ENCODE results near the gene CCDC154.
"Not testable (repeated sequence)": the region's sequence is repeated elsewhere in the genome, so short reads cannot be mapped to it uniquely, and the experiment has no call there.

CCDC154 gene

DNA sequence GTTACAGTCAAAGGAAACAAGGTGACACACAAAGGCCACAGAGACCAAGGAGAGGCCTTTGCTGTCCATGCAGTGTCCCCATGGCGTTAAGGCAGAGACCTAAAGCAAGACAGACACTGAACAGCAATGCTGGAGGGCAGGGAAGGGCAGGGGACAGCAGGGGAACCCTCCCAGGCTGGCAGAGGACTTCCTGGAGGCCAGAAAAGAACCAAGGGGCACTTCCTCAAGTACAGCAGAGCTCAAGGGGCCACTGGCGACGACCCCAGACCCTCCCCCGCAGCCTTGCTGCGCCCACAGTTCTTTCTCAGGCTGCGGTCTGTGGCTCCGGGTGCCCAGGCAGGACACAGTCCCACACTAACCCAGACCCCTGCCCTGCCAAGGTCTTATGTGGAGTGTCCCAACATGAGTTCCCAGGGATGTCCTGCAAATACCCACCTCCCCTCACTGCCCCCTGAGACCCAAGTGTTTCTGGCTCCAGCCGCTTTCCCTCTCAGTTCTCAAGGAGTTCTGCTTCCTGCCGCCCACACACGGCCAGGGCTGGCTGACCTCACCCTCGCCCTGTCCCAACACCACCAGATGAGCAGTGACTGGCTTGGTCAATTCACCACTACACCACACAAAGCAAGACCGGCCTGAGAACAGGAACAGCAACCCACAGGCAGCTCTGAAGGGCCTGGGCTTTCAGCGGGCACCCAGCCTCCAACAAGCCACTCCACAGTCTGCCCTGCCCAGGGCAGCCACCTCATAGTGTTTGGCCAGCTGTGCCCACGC is 26.3 kb upstream of the CCDC154 start:
- H3K27ac ChIP-seq, result peak overlapping the region; percentile 86
- no peaks in the 10 kb centered on the region for H3K9me3 ChIP-seq
- TF ChIP-seq, protein P1, sequence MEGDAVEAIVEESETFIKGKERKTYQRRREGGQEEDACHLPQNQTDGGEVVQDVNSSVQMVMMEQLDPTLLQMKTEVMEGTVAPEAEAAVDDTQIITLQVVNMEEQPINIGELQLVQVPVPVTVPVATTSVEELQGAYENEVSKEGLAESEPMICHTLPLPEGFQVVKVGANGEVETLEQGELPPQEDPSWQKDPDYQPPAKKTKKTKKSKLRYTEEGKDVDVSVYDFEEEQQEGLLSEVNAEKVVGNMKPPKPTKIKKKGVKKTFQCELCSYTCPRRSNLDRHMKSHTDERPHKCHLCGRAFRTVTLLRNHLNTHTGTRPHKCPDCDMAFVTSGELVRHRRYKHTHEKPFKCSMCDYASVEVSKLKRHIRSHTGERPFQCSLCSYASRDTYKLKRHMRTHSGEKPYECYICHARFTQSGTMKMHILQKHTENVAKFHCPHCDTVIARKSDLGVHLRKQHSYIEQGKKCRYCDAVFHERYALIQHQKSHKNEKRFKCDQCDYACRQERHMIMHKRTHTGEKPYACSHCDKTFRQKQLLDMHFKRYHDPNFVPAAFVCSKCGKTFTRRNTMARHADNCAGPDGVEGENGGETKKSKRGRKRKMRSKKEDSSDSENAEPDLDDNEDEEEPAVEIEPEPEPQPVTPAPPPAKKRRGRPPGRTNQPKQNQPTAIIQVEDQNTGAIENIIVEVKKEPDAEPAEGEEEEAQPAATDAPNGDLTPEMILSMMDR (IDR thresholded peaks at IDR 0.05), result no peak
- H3K36me3 ChIP-seq, result no peaks in the 10 kb centered on the region
- peaks cover 49 to 56% of the 10 kb centered on the region in 2 experiments for H3K4me1 ChIP-seq (ENCODE audit: control insufficient read depth in 1 of 2, insufficient read depth in 1 of 2, low read depth in 1 of 2, low read length in 1 of 2)
- peak overlapping the region; percentile 62 to 65 for H3K4me3 ChIP-seq (ENCODE audit: low read depth in 1 of 2, low read length in 1 of 2)
- no peaks in the 10 kb centered on the region for H3K27me3 ChIP-seq

DNA sequence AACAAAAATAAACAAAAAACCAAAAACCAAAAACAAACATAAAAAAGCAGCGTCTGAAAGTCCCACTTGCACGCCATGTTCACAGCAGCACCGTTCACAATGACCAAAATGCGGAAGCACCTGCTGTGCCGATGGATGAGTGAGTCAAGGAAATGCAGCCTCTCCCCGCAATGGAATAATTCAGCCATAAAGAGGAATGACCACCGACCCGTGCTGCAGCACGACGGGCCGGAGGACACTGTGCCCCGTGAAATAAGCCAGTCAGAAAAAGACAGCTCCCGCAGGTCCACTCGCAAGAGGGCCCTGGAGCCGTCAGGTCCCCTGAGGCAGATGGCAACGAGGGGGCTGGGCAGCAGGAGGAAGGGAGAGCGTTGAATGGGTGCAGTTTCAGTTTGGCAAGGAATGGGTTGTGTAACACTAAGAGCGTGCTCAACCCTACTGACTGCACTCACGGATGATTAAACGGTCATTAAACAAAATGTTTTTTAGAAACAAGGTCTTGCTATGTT is 25.4 kb upstream of the CCDC154 start:
- H3K4me3 ChIP-seq (ENCODE audit: low read depth in 1 of 2, low read length in 1 of 2), result peak overlapping the region; percentile 62 to 65
- peaks cover 44 to 52% of the 10 kb centered on the region in 2 experiments for H3K4me1 ChIP-seq (ENCODE audit: control insufficient read depth in 1 of 2, insufficient read depth in 1 of 2, low read depth in 1 of 2, low read length in 1 of 2)
- H3K27ac ChIP-seq, result peak overlapping the region; percentile 86
- TF ChIP-seq, protein P1 (IDR thresholded peaks at IDR 0.05), result no peak
- no peaks in the 10 kb centered on the region for H3K9me3 ChIP-seq
- no peaks in the 10 kb centered on the region for H3K27me3 ChIP-seq
- H3K36me3 ChIP-seq, result peaks cover 5% of the 10 kb centered on the region

DNA sequence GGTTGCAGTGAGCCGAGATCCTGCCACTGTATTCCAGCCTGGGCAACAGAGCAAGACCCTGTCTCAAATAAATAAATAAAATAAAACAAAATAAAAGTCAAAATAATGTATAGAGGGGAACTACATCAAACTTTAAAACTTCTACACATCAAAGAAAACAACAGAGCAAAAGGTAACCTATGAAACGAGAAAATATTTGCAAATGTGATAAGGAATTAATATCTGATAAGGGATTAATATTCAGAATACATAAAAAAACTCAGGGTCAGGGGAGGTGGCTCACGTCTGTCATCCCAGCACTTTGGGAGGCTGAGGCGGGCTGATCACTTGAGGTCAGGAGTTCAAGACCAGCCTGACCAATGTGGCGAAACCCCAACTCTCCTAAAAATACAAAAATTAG is 24.8 kb upstream of the CCDC154 start:
- Histone ChIP-seq H3K4me1 (ENCODE audit: control insufficient read depth in 1 of 2, insufficient read depth in 1 of 2, low read depth in 1 of 2, low read length in 1 of 2) (peaks cover 40 to 47% of the 10 kb centered on the region in 2 experiments), H3K4me3 (ENCODE audit: low read depth in 1 of 2, low read length in 1 of 2) (peak overlapping the region; percentile 62 to 65), H3K27ac (peak overlapping the region; percentile 86), H3K36me3 (peaks cover 11% of the 10 kb centered on the region)
- H3K9me3 ChIP-seq, H3K27me3 ChIP-seq: not testable (repeated sequence)

DNA sequence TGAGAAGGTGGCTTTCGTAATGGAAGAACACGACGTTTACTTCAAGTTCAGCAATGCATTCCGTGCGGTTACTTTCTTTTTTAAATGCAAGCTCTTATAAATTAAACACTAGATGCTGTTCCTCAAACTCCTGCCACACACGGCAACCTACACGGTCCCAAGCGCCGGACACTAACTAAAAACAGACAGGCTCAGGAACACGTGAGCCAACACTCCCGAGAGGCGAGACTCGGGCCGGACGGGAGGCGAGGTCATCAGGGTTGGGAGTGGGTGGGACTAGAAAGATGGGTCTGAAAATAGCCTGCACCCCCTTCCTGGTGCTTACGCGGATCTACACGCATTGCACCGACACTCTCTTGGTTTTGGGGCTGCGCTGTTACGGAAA is 24.1 kb upstream of the CCDC154 start:
- Histone ChIP-seq H3K36me3 (peaks cover 12% of the 10 kb centered on the region), H3K4me3 (ENCODE audit: low read depth in 1 of 2, low read length in 1 of 2) (no peak overlapping the region), H3K27me3 (no peaks in the 10 kb centered on the region), H3K4me1 (ENCODE audit: control insufficient read depth in 1 of 2, insufficient read depth in 1 of 2, low read depth in 1 of 2, low read length in 1 of 2) (peaks cover 33 to 40% of the 10 kb centered on the region in 2 experiments), H3K27ac (no peak overlapping the region), H3K9me3 (no peaks in the 10 kb centered on the region)
- TF ChIP-seq, protein P1 (IDR thresholded peaks at IDR 0.05), result no peak

DNA sequence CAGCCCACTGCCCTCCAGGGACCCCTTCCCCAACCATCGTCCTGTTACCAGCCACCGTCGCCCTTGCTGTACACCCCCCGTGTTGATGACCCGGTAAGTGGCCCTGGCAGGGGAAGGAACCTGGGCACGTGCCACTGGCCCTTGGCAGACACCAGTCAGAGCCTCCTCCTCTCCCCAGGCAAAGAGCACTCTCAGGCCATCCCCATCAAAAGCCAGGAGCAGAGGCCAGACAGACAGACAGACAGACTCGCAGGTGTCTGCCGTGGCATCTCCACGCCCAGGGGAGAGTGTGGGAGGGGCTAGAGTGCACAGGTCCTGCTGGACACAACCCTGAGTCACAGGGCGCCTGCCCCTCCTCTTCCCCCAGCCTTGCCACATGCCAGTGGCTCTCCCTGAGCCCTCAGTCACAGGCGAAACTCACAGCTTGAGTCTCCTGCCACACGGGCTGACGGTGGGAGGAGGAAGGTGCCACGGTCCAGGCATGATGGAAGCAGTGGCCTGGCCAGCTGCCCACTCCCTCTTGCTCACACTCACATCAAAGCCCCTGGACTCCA is 22.7 kb upstream of the CCDC154 start:
- TF ChIP-seq, protein P1 (IDR thresholded peaks at IDR 0.05), result no peak

DNA sequence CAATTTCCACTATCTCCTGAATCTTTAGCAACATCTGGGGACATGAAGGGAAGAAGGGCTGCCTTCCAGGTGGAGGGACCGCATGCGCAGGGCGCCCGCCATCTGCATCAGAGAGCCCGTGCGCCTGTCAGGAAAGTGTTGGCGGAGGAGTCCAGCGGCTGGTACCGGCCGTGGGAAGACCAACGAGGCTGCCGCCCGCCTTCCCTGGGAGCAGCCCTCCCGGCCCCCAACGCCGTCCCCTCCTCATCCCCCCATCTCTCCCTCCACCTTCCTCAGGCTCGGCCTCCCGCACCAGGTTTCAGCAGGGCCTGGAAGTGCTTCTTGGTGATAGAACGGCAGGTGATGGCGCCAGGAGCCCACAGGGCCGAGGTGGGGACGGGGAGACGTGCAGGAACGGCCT is 21.7 kb upstream of the CCDC154 start:
- Histone ChIP-seq H3K36me3 (peaks cover 19% of the 10 kb centered on the region), H3K4me3 (ENCODE audit: low read depth in 1 of 2, low read length in 1 of 2) (no peak overlapping the region), H3K27ac (no peak overlapping the region), H3K27me3 (no peaks in the 10 kb centered on the region), H3K4me1 (ENCODE audit: control insufficient read depth in 1 of 2, insufficient read depth in 1 of 2, low read depth in 1 of 2, low read length in 1 of 2) (peaks cover 19 to 20% of the 10 kb centered on the region in 2 experiments), H3K9me3 (no peaks in the 10 kb centered on the region)
- TF ChIP-seq, protein P1 (IDR thresholded peaks at IDR 0.05), result no peak

More for the DNA sequence above, 22.7 kb upstream of the CCDC154 start:
- Histone ChIP-seq H3K4me1 (ENCODE audit: control insufficient read depth in 1 of 2, insufficient read depth in 1 of 2, low read depth in 1 of 2, low read length in 1 of 2) (peaks cover 29 to 30% of the 10 kb centered on the region in 2 experiments), H3K9me3 (no peaks in the 10 kb centered on the region), H3K27ac (no peak overlapping the region), H3K36me3 (peaks cover 12% of the 10 kb centered on the region), H3K4me3 (ENCODE audit: low read depth in 1 of 2, low read length in 1 of 2) (no peak overlapping the region), H3K27me3 (no peaks in the 10 kb centered on the region)

All from neutrophil (primary cell).